ENCODE data around the gene SPTLC2. TPM values are rescaled to one million over a fixed set of nuclear protein-coding genes. Genes with fewer than 3 reads are reported as not detected.

The SPTLC2 gene
- total and polyA plus RNA-seq, 2 of the 13 experiments (the other 11 are each of a cell fraction or from before 2014, with no cell fraction given) = 17.4 to 17.5 TPM

- no peak for TF ChIP-seq E2F1 (CRISPR knock-in tag; IDR thresholded peaks at IDR 0.05)
- no peak for TF ChIP-seq RAD51 (IDR thresholded peaks at IDR 0.05; ENCODE audit: borderline replicate concordance)
- no peak for TF ChIP-seq FOXK1 (CRISPR knock-in tag; IDR thresholded peaks at IDR 0.05; ENCODE audit: borderline replicate concordance, low read depth)
- peak; percentile 56; the same call in 1 of the 2 replicates for TF ChIP-seq GATAD2A (CRISPR knock-in tag; IDR thresholded peaks at IDR 0.05)
- TF ChIP-seq NFE2 (CRISPR knock-in tag; IDR thresholded peaks at IDR 0.05) = peak; percentile 60; the same call in 1 of the 2 replicates
- no peak for TF ChIP-seq ZNF10 (CRISPR knock-in tag; IDR thresholded peaks at IDR 0.05; ENCODE audit: borderline replicate concordance, low read depth)
- TF ChIP-seq ARHGAP35 (CRISPR knock-in tag; IDR thresholded peaks at IDR 0.05; ENCODE audit: borderline replicate concordance) = no peak
- TF ChIP-seq XRCC5 (optimal IDR thresholded peaks at IDR 0.05; ENCODE audit: low read length) = no peak
- TF ChIP-seq SMYD3 (CRISPR knock-in tag; IDR thresholded peaks at IDR 0.05) = no peak
- TF ChIP-seq ZBTB46 (CRISPR knock-in tag; IDR thresholded peaks at IDR 0.05; ENCODE audit: borderline replicate concordance) = no peak
- no peak for TF ChIP-seq ZBTB43 (CRISPR knock-in tag; conservative IDR thresholded peaks at IDR 0.05)
- TF ChIP-seq GATA4 (IDR thresholded peaks at IDR 0.05; ENCODE audit: borderline replicate concordance, low read depth) = no peak
- TF ChIP-seq EP300 (IDR thresholded peaks at IDR 0.05; ENCODE audit: low read depth in 2 of 2, low read length in 2 of 2) = peak in 1 of 2 experiments; percentile 31; a peak in 1 of 4 replicates
- TF ChIP-seq EP300 (CRISPR knock-in tag; IDR thresholded peaks at IDR 0.05; ENCODE audit: borderline replicate concordance) = peak; percentile 42; the same call in 1 of the 2 replicates
- TF ChIP-seq ARID5B (CRISPR knock-in tag; IDR thresholded peaks at IDR 0.05) = peak; percentile 81
- no peak for TF ChIP-seq GFI1 (CRISPR knock-in tag; IDR thresholded peaks at IDR 0.05; ENCODE audit: borderline replicate concordance)
- peak; percentile 25 for TF ChIP-seq TBL1XR1 (IDR thresholded peaks at IDR 0.05; ENCODE audit: borderline replicate concordance, low read length, partially characterized antibody)
- no peak for TF ChIP-seq GLI4 (CRISPR knock-in tag; IDR thresholded peaks at IDR 0.05; ENCODE audit: borderline replicate concordance)
- TF ChIP-seq ZNF282 (IDR thresholded peaks at IDR 0.05; ENCODE audit: partially characterized antibody) = no peak
- TF ChIP-seq ZNF205 (CRISPR knock-in tag; IDR thresholded peaks at IDR 0.05) = no peak
- TF ChIP-seq ZNF766 (CRISPR knock-in tag; IDR thresholded peaks at IDR 0.05; ENCODE audit: borderline replicate concordance) = no peak
- TF ChIP-seq ZNF644 (CRISPR knock-in tag; IDR thresholded peaks at IDR 0.05; ENCODE audit: low read depth) = 0 out of 2 replicates have a peak, but pooled peaks have one; percentile 18
- no peak for TF ChIP-seq ZNF160 (CRISPR knock-in tag; IDR thresholded peaks at IDR 0.05)
These were observed 108.2 kb downstream of the SPTLC2 start (continued) for GRCh38 chr14:77508249-77508648.
